ENCODE results near the gene CYP46A1. TPM values are rescaled to one million over a fixed set of nuclear protein-coding genes. Genes with fewer than 3 reads are reported as not detected.

The CYP46A1 gene
- total RNA-seq, 1 experiment from 2014 or later: 0.59 TPM

DNA sequence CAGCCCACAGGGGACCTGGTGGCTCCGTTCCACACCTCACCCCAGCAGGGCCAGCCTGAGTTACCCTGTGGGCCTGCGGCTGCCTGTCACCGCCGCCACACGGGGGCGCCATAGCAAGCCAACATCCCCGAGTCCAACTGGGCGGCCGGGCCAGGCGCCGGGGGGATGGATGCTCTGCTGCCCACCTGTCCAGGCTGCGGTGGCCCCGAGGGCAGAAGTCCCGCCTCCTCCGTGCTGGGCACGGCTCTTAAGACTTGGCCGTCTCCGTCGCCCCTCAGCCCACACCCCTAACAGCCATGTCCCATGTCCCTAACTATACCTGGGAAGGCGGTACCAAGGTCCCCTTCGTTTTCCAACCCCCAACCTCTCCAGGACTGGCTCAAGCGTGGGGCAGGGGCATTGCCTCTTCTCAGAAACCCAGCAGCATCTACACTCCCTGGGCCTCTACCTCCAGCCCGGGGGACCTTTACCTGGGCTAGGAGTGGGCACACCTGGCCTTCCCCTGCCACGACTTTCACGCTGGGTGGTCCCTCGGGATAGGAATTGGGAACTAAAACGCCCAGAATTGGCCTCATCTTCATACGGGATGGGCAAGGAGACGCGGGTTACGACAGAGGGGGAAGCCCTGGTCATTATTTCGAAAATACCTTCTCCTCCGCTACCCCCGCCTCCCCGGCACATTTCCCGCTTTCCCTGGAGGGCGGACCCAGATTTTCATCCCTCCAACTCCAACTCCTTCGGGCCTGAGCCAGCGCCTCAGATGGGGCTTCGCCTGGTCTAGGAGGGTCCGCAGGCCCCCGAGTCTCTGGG lies 1.1 kb upstream of the CYP46A1 start:
- Histone ChIP-seq H3K4me1 (ENCODE audit: insufficient read depth, low read length) (no peaks in the 10 kb centered on the region), H3K4me2 (ENCODE audit: insufficient read depth, insufficient read length, low read length) (peak overlapping the region; percentile 79), H3K27ac (ENCODE audit: insufficient read length, low read depth, low read length) (no peak overlapping the region), H4K5ac (ENCODE audit: insufficient read length, low read depth, low read length) (no peak overlapping the region), H3K79me1 (ENCODE audit: insufficient read depth, low read depth, low read length, poor library complexity, severe bottlenecking) (no peaks in the 10 kb centered on the region), H2BK120ac (ENCODE audit: low read depth, low read length, poor library complexity, severe bottlenecking) (no peak overlapping the region), H3K79me2 (ENCODE audit: insufficient read depth, low read length) (no peaks in the 10 kb centered on the region), H2BK5ac (ENCODE audit: insufficient read length, low read length) (no peak overlapping the region), H2AFZ (ENCODE audit: low read length) (no peak overlapping the region), H3K23me2 (ENCODE audit: insufficient read length, low read depth, low read length, poor library complexity, severe bottlenecking) (peaks cover 8% of the 10 kb centered on the region), H4K8ac (replicated peaks; ENCODE audit: insufficient read length, low read depth, low read length) (no peak overlapping the region), H2BK12ac (ENCODE audit: insufficient read length, low read depth, low read length) (no peak overlapping the region), H4K91ac (ENCODE audit: insufficient read length, low read depth, low read length) (no peak overlapping the region), H3K9me3 (ENCODE audit: control insufficient read depth, low read depth, low read length) (peaks cover 3% of the 10 kb centered on the region), H3T11ph (ENCODE audit: low read length) (no peak overlapping the region), H4K20me1 (ENCODE audit: control insufficient read depth, insufficient read depth, insufficient read length) (no peaks in the 10 kb centered on the region), H2BK20ac (ENCODE audit: low read depth, low read length, poor library complexity, severe bottlenecking) (no peak overlapping the region), H2BK15ac (ENCODE audit: low read depth, low read length) (no peak overlapping the region), H3K23ac (ENCODE audit: insufficient read length, low read depth, low read length) (no peak overlapping the region), H3K56ac (ENCODE audit: insufficient read length, low read depth, low read length) (no peak overlapping the region), H3K18ac (ENCODE audit: insufficient read length, low read depth, low read length) (peak overlapping the region; percentile 15), H3K27me3 (ENCODE audit: insufficient read depth, low read length) (no peaks in the 10 kb centered on the region), H3K4ac (ENCODE audit: low read depth, low read length) (no peak overlapping the region), H3K14ac (ENCODE audit: insufficient read depth, low read length) (peak overlapping the region; percentile 64; the same call in 1 of the 2 replicates), H3K9ac (ENCODE audit: extremely low read depth, insufficient read length, low read length) (peak overlapping the region; percentile 43), H2AK5ac (ENCODE audit: insufficient read length, low read length) (no peak overlapping the region)
- no CpG with 5 or more reads among the region's 42 CpGs for WGBS (ENCODE audit: extremely low coverage, insufficient read length, low lambda C conversion rate)
- DNase-seq: peak; percentile 88
- peaks cover 19 to 23% of the 10 kb centered on the region in 2 experiments for H3K4me1 Mint-ChIP-seq
- H3K36me3 Mint-ChIP-seq (ENCODE audit: insufficient read depth in 1 of 3, low read depth in 3 of 3): peaks cover 2 to 5% (median 2%) of the 10 kb centered on the region in 3 experiments; a peak in 3 of 7 replicates
- TF ChIP-seq, protein P1, sequence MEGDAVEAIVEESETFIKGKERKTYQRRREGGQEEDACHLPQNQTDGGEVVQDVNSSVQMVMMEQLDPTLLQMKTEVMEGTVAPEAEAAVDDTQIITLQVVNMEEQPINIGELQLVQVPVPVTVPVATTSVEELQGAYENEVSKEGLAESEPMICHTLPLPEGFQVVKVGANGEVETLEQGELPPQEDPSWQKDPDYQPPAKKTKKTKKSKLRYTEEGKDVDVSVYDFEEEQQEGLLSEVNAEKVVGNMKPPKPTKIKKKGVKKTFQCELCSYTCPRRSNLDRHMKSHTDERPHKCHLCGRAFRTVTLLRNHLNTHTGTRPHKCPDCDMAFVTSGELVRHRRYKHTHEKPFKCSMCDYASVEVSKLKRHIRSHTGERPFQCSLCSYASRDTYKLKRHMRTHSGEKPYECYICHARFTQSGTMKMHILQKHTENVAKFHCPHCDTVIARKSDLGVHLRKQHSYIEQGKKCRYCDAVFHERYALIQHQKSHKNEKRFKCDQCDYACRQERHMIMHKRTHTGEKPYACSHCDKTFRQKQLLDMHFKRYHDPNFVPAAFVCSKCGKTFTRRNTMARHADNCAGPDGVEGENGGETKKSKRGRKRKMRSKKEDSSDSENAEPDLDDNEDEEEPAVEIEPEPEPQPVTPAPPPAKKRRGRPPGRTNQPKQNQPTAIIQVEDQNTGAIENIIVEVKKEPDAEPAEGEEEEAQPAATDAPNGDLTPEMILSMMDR (conservative IDR thresholded peaks at IDR 0.05): peak; percentile 99
- H3K27me3 Mint-ChIP-seq (ENCODE audit: low read depth): peaks cover 14% of the 10 kb centered on the region
- peaks cover 5 to 13% of the 10 kb centered on the region in 2 experiments; a peak in 4 of 5 replicates for H3K9me3 Mint-ChIP-seq
- H3K27ac Mint-ChIP-seq: peak overlapping the region in 2 of 3 experiments; percentile 15 to 21; a peak in 1 of 7 replicates
- H3K4me3 Mint-ChIP-seq: peak overlapping the region; percentile 83 to 88

Data from H9 (cell line).